Chondrocyte (in vitro differentiated cells): ENCODE data around the gene CFAP54. TPM values are rescaled to one million over a fixed set of nuclear protein-coding genes. Genes with fewer than 3 reads are reported as not detected.

Source experiments
- DNase-seq: peaks from one replicate; pipeline ENCODE4 v3.0.0; 2021; ENCODE audit warnings: mixed read lengths, low spot score
- H3K27ac Mint-ChIP-seq: one replicate; pipeline ENCODE4 v1.8.0; 2021; ENCODE audit warnings: mild to moderate bottlenecking, moderate library complexity, mixed read lengths; ENCODE audit not compliant: unreplicated experiment
- H3K27me3 Mint-ChIP-seq: 2 replicates; pipeline ENCODE4 v1.8.0; 2021; ENCODE audit warnings: low read depth, mixed read lengths
- H3K36me3 Mint-ChIP-seq: 2 replicates; pipeline ENCODE4 v1.8.0; 2021; ENCODE audit warnings: low read depth, mixed read lengths
- H3K4me1 Mint-ChIP-seq: 2 replicates; pipeline ENCODE4 v1.8.0; 2021; ENCODE audit warnings: low read depth, mild to moderate bottlenecking, mixed read lengths
- H3K4me3 Mint-ChIP-seq: one replicate; pipeline ENCODE4 v1.8.0; 2021; ENCODE audit warnings: mild to moderate bottlenecking, moderate library complexity, mixed read lengths; ENCODE audit not compliant: unreplicated experiment
- H3K9me3 Mint-ChIP-seq: 2 replicates; pipeline ENCODE4 v1.8.0; 2021; ENCODE audit warnings: low read depth, mixed read lengths
- CTCF ChIP-seq: fragments of 200-600 bp; sonication (generic); IDR thresholded peaks from 2 replicates; pipeline ENCODE4 v1.5.0; 2021; ENCODE audit warnings: antibody characterized with exemption, mild to moderate bottlenecking, moderate library complexity
- total RNA-seq: library from RNA; stranded (reverse); gene quantifications from 3 replicates; pipeline ENCODE4 v1.2.1, GENCODE V29; 2021

CFAP54 gene
- total RNA-seq, 1 donor from 2014 or later, result 0.15 TPM

- no peak overlapping the region for H3K4me3 Mint-ChIP-seq
- no peaks in the 10 kb centered on the region for H3K27me3 Mint-ChIP-seq
- TF ChIP-seq CTCF, result no peak
- no peak for DNase-seq
- peaks cover 5% of the 10 kb centered on the region for H3K9me3 Mint-ChIP-seq
- peaks cover 19% of the 10 kb centered on the region for H3K4me1 Mint-ChIP-seq
- H3K36me3 Mint-ChIP-seq, result no peaks in the 10 kb centered on the region
- H3K27ac Mint-ChIP-seq, result peak overlapping the region; percentile 83
Observed at GRCh38 chr12:96445691-96446583, 43.4 kb upstream of the CFAP54 start.

GRCh38 chr12:96447256-96447655, 42.1 kb upstream of the CFAP54 start:
- DNase-seq, result no peak
- H3K27me3 Mint-ChIP-seq, result no peaks in the 10 kb centered on the region
- H3K36me3 Mint-ChIP-seq, result no peaks in the 10 kb centered on the region
- peaks cover 8% of the 10 kb centered on the region for H3K9me3 Mint-ChIP-seq
- no peak overlapping the region for H3K4me3 Mint-ChIP-seq
- no peak for TF ChIP-seq CTCF
- no peak overlapping the region for H3K27ac Mint-ChIP-seq
- peaks cover 19% of the 10 kb centered on the region for H3K4me1 Mint-ChIP-seq

GRCh38 chr12:96448300-96448699, 41.1 kb upstream of the CFAP54 start:
- Mint-ChIP-seq H3K36me3 (no peaks in the 10 kb centered on the region), H3K9me3 (peaks cover 13% of the 10 kb centered on the region), H3K4me3 (no peak overlapping the region), H3K4me1 (peaks cover 19% of the 10 kb centered on the region), H3K27ac (no peak overlapping the region), H3K27me3 (no peaks in the 10 kb centered on the region)
- TF ChIP-seq CTCF, result no peak
- no peak for DNase-seq

GRCh38 chr12:96452261-96452922, 37.0 kb upstream of the CFAP54 start:
- no peak overlapping the region for H3K4me3 Mint-ChIP-seq
- no peak for TF ChIP-seq CTCF
- H3K27me3 Mint-ChIP-seq, result no peaks in the 10 kb centered on the region
- no peaks in the 10 kb centered on the region for H3K36me3 Mint-ChIP-seq
- H3K4me1 Mint-ChIP-seq, result peaks cover 4% of the 10 kb centered on the region
- no peak for DNase-seq
- H3K9me3 Mint-ChIP-seq, result peaks cover 13% of the 10 kb centered on the region
- no peak overlapping the region for H3K27ac Mint-ChIP-seq

GRCh38 chr12:96454396-96454795, 35.0 kb upstream of the CFAP54 start:
- Mint-ChIP-seq H3K4me1 (no peaks in the 10 kb centered on the region), H3K27ac (no peak overlapping the region), H3K27me3 (no peaks in the 10 kb centered on the region), H3K36me3 (no peaks in the 10 kb centered on the region), H3K4me3 (no peak overlapping the region), H3K9me3 (peaks cover 13% of the 10 kb centered on the region)
- no peak for TF ChIP-seq CTCF
- no peak for DNase-seq
